GM21717 (cell line): ENCODE results near the gene PYURF.

ENCODE experiments used
- ATAC-seq: cut with Tn5 transposase; IDR thresholded peaks from one replicate; pipeline ENCODE4 v1.9.1; 2021; ENCODE audit warnings: mild to moderate bottlenecking, moderate library complexity; ENCODE audit not compliant: unreplicated experiment

PYURF gene

DNA sequence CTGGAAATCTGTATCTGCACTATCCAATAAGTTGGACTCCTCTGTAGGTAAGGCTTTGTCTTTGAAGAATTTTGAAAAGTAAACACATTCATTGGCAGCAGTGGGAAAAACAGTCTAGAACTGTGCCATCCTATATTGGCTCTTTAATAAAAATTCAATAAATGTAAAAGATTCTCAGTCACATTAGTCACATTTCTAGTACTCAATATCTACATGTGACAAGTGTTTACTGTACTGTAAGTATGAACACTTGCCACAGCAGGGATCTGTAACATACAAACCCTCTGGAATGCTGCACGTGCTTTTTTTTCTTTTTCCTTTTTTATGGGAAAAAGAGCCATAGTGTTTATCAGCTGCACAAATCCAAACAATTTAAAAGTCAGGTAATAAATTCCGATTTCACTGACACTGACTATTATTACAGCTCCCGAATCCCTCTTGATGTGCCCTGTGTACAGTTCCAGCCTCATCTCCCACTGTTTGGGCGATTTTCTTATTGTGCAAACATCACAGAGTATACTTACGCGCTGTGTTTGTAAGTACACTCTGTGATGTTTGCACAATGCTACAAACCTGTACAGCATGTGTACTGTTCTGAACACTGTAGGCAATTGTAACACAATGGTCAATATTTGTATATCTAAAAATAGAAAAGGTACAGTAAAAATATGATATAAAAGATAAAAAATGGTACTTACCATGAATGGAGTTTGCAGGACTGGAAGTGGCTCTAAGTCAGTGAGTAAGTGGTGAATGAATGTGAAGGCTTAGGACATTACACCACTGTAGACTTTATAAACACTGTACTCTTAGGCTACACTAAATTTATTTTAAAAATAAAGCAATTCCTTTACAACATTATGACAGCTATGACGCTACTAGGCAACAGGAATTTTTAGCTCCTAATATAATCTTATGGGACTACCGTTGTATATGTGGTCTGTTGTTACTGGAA, 8.7 kb downstream of the PYURF start:
- ATAC-seq, result no peak

DNA sequence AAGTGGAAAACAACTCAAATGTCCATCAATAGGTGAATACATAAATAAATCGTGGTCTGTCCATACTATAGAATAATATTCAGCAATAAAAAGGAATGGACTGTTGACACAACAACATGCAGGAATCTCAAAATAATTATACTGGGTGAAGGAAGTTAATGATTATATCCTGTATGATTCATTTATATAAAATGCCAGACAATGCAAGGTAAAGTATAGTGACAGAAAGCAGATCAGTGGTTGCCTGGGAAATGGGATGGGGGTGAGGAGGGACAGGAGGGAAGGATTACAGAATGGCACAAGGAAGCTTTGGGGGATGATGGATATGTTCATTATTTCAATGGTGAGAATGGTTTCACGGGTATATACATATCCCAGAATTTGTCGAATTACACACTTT, 12.3 kb downstream of the PYURF start:
- no peak for ATAC-seq

DNA sequence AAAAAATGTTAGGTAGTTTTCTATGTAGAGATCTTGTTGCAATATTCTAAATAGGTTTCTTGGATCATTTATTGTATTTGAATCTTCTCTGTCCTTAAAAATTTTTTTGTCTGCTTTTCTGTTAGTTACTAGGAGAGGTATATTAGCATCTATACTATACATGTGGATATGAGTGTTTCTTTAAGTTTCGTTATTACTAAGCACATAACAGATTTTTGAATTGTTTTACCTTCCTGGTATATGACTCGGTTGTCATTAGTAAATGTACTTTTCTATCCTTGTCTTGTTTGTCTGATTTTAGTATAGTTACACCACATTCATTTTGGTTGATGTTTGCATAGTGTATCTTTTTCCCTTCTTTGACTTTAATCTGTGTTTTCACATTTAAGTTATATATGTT, 20.2 kb downstream of the PYURF start:
- no peak for ATAC-seq

DNA sequence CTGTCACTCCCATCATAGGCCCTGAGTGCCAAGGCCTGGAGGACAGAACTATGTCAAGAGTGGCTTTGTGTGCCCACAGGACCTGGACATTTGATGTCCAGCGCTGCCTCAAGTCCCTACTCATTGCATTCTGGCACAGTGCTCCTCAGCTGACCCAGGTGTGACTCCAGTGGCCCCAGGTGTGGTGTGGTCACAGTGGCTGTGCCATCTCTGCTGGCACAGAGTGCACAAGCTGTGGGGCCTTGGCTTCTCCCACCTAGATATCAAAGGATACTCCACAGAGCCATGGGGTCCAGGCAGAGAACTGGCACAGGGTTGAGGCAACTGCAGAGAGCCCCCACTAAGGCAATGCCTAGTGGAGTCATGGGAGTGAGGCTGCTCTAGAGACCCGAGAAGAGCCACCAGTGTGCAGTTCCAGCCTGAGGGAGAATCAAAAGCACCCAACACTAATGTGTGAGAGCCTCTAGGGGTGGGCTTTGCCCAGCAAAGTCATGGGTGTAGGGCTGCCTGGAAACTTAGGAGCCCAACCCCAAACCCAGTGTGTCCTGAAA, 25.6 kb downstream of the PYURF start:
- ATAC-seq, result no peak

DNA sequence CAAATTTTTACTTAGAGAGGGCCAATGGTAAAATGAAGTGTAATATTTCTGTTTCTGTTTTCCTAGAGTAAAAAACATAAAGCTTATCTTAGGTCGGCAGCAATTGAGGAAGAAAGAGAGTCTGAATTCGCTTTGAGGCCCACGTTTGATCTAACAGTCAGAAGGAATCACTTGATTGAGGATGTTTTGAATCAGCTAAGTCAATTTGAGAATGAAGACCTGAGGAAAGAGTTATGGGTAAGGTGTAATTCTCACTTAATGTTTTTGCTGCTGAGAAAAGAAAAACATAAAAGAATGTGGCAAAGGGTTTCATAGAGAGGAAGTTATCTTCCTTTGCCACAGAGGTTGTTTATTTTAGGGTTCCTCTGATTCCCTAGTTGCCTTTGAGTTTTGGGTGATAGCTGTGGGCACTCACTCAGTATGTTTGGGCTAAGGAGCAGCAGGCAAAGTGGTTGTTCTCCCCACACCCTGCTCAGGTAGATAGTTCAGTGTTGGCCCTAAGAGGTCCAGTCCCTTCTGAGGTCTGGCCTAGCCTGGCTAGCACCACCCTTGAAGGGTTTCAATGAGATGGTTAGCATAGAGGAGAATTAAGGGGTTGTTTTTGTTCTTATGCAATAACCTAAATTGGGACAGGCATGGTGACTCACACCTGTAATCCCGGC, 34.3 kb downstream of the PYURF start:
- no peak for ATAC-seq

DNA sequence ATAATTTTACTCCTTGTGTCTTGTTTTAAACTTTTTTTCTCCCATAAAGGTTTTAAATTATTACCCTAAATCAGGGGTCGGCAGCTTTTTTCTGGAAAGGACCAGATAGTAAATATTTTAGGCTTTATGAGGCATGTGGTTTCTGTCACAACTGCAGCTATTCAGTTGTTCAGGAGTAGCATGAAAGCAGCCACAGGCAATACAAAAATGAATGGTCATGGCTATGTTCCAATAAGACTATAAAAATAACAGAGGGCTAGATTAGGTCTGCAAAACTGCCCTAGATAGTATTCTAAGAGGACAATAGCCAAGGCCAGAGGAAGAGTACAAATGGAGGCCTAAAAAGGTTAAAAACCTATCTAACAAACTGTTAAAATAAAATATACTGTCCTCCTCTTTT, 42.0 kb downstream of the PYURF start:
- no peak for ATAC-seq

DNA sequence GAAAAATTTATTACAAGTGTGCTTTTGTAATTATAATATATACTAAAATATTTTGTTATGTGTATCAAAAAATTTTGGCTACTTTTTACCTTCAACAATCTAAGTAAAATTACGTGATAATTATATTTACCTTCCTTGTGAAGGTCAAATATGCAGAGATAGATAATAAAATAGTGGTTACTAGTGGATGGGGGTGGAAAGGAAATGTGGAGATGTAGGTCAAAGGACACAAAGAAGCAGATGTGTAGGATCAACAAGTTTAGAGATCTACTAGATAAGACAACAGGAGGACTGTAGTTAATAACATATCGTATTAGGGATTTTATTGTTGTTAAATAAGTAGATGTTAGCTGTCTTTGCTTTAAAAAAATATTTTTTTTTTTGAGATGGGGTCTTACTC, 45.3 kb downstream of the PYURF start:
- no peak for ATAC-seq

DNA sequence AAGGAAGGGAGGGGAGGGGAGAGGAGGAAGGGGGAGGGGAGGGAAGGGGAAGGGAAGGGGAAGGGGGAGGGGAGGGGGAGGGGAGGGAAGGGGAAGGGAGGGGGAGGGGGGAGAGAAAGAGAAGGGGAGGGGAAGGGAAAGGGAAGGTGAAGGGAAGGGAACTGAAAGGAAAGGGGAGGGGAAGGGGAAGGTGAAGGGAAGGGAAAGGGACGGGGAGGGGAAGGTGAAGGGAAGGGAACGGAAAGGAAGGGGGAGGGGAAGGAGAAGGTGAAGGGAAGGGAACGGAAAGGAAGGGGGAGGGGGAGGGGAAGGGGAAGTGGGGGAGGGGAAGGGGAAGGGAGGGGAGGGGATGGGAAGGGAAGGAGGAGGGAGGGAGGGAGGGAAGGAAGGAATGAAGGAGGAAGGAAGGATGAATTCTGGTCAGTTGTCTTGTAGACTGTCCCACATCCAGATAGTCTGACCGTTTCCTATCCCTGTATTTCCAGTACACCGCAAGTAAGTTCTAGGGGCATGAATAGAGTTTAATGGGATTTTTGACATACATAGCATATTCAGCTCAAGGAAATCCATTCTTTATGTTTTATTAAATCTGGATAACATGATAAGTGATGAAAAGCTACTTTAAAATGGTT, 46.2 kb downstream of the PYURF start:
- ATAC-seq, result no peak
